ENCODE data around the gene ATF5.

Gene ATF5

DNA sequence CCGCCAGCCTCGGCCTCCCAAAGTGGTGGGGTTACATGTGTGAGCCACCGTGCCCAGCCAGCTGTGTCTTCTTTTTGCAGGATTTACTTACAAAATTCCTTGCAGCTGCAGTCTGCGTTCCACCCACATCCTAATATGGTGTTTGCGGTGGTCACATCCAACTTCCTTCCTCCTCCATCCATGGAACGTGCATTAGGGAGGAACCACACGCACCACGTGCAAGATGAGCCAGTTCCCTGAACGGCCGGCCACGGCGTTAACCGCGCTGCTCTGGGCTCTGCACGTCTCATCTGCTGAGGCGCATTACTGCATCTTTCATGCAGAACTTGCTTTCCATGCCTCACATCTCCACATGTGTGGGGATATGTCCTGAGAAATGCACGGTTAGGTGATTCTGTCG, 45.0 kb downstream of the ATF5 start:
- Histone ChIP-seq H4K20me1 (ENCODE audit: insufficient read depth, low read length) (0 out of 2 replicates have a peak, but pooled peaks cover 5% of the 10 kb centered on the region), H2AFZ (ENCODE audit: low read depth, low read length) (no peak overlapping the region), H3K4me3 (ENCODE audit: low read length) (no peak overlapping the region), H3K79me2 (ENCODE audit: low read length) (no peaks in the 10 kb centered on the region), H3K27ac (ENCODE audit: low read length) (no peak overlapping the region), H3K36me3 (replicated peaks; ENCODE audit: low read depth, low read length) (no peaks in the 10 kb centered on the region), H3K4me1 (ENCODE audit: low read length) (no peaks in the 10 kb centered on the region), H3K9me3 (ENCODE audit: insufficient read depth, low read length) (no peaks in the 10 kb centered on the region), H3K27me3 (ENCODE audit: low read depth, low read length) (no peaks in the 10 kb centered on the region), H3K4me2 (ENCODE audit: low read length) (no peak overlapping the region), H3K9ac (ENCODE audit: low read length) (no peak overlapping the region)
- TF ChIP-seq CTCF (IDR thresholded peaks at IDR 0.05; ENCODE audit: low read depth, low read length) (no peak), EZH2phosphoT487 (IDR thresholded peaks at IDR 0.05; ENCODE audit: low read depth) (no peak)

GRCh38 chr19:49975051-49975450, 46.0 kb downstream of the ATF5 start:
- TF ChIP-seq EZH2phosphoT487 (IDR thresholded peaks at IDR 0.05; ENCODE audit: low read depth) (no peak), CTCF (IDR thresholded peaks at IDR 0.05; ENCODE audit: low read depth, low read length) (no peak)
- H3K4me3 ChIP-seq (ENCODE audit: low read length): no peak overlapping the region
- H3K4me2 ChIP-seq (ENCODE audit: low read length): no peak overlapping the region
- H4K20me1 ChIP-seq (ENCODE audit: insufficient read depth, low read length): 0 out of 2 replicates have a peak, but pooled peaks cover 5% of the 10 kb centered on the region
- H3K9me3 ChIP-seq (ENCODE audit: insufficient read depth, low read length): no peaks in the 10 kb centered on the region
- no peaks in the 10 kb centered on the region for H3K27me3 ChIP-seq (ENCODE audit: low read depth, low read length)
- no peaks in the 10 kb centered on the region for H3K4me1 ChIP-seq (ENCODE audit: low read length)
- H3K27ac ChIP-seq (ENCODE audit: low read length): no peak overlapping the region
- no peak overlapping the region for H3K9ac ChIP-seq (ENCODE audit: low read length)
- H3K36me3 ChIP-seq (replicated peaks; ENCODE audit: low read depth, low read length): no peaks in the 10 kb centered on the region
- H3K79me2 ChIP-seq (ENCODE audit: low read length): no peaks in the 10 kb centered on the region
- H2AFZ ChIP-seq (ENCODE audit: low read depth, low read length): no peak overlapping the region

GRCh38 chr19:49976496-49976895, 47.5 kb downstream of the ATF5 start:
- Histone ChIP-seq H3K79me2 (ENCODE audit: low read length) (no peaks in the 10 kb centered on the region), H3K4me3 (ENCODE audit: low read length) (no peak overlapping the region), H3K9ac (ENCODE audit: low read length) (no peak overlapping the region), H3K4me1 (ENCODE audit: low read length) (no peaks in the 10 kb centered on the region), H4K20me1 (ENCODE audit: insufficient read depth, low read length) (0 out of 2 replicates have a peak, but pooled peaks cover 5% of the 10 kb centered on the region), H2AFZ (ENCODE audit: low read depth, low read length) (no peak overlapping the region), H3K36me3 (replicated peaks; ENCODE audit: low read depth, low read length) (no peaks in the 10 kb centered on the region), H3K27me3 (ENCODE audit: low read depth, low read length) (no peaks in the 10 kb centered on the region), H3K27ac (ENCODE audit: low read length) (no peak overlapping the region), H3K4me2 (ENCODE audit: low read length) (no peak overlapping the region), H3K9me3 (ENCODE audit: insufficient read depth, low read length) (no peaks in the 10 kb centered on the region)
- no peak for TF ChIP-seq EZH2phosphoT487 (IDR thresholded peaks at IDR 0.05; ENCODE audit: low read depth)
- no peak for TF ChIP-seq CTCF (IDR thresholded peaks at IDR 0.05; ENCODE audit: low read depth, low read length)

DNA sequence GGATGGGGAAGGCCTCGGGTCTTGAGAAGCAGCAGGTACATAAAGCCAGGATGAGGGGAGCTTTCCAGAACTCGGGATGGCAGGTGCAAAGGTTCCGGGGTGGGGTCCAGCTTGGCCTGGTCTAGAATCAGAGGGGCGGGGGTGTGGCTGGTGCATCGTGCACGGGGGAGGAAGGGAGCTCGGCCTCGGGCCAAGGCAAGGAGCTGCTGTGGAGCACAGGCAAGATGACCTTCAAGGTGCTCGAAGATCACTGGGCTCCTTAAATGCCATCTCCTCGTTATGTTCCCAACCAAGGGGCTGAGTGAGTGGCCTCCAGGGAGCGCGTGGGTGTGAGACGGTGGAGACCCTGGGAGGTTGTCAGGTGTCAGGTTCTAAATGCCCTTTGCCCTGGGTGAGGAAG, 48.1 kb downstream of the ATF5 start:
- Histone ChIP-seq H3K27me3 (ENCODE audit: low read depth, low read length) (no peaks in the 10 kb centered on the region), H3K4me1 (ENCODE audit: low read length) (no peaks in the 10 kb centered on the region), H3K36me3 (replicated peaks; ENCODE audit: low read depth, low read length) (no peaks in the 10 kb centered on the region), H4K20me1 (ENCODE audit: insufficient read depth, low read length) (0 out of 2 replicates have a peak, but pooled peaks cover 5% of the 10 kb centered on the region), H3K79me2 (ENCODE audit: low read length) (no peaks in the 10 kb centered on the region), H3K4me2 (ENCODE audit: low read length) (no peak overlapping the region), H3K4me3 (ENCODE audit: low read length) (no peak overlapping the region), H3K9ac (ENCODE audit: low read length) (no peak overlapping the region), H3K9me3 (ENCODE audit: insufficient read depth, low read length) (no peaks in the 10 kb centered on the region), H3K27ac (ENCODE audit: low read length) (no peak overlapping the region), H2AFZ (ENCODE audit: low read depth, low read length) (no peak overlapping the region)
- no peak for TF ChIP-seq EZH2phosphoT487 (IDR thresholded peaks at IDR 0.05; ENCODE audit: low read depth)

Data from OCI-LY3 (cell line).